ENCODE measurements around the gene GOLT1B. TPM values are rescaled to one million over a fixed set of nuclear protein-coding genes. Genes with fewer than 3 reads are reported as not detected.
A peak's percentile ranks its signal among the peaks of the same experiment; 100 is the strongest.

The GOLT1B gene
- total and polyA plus RNA-seq, 9 of the 15 experiments (the other 6 are each of a cell fraction or from before 2014, with no cell fraction given): 9.4 to 66.1 (median 26.7) TPM

DNA sequence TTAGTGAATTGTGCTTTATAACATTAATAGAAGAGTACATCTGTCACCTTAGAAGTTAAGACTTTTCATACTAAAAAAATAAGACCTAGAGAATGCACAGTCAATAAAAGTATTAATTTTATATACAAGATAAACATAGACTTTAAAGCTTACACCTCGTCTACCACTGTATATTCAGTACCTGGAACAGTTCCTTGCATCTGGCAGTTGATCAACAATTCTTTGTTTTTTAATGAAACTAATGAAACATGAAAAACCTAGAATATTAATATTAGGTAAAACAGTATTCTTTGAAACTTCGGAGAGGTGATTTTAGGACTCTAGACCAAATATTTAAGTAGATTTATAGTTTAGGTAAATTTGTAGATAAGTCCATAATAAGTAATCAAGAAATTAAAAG, 4.3 kb downstream of the GOLT1B start:
- Histone ChIP-seq H3K4me1 (replicated peaks in 1 of 2; ENCODE audit: control insufficient read depth in 2 of 2, insufficient read depth in 2 of 2, low read length in 2 of 2) (peaks cover 0 to 9% of the 10 kb centered on the region in 2 experiments; a peak in 2 of 5 replicates), H4K20me1 (replicated peaks; ENCODE audit: control insufficient read depth, insufficient read depth, low read length) (0 out of 2 replicates have a peak, but pooled peaks cover 3% of the 10 kb centered on the region), H2AFZ (ENCODE audit: low read depth, low read length) (no peak overlapping the region), H3K4me3 (no peak overlapping the region), H3K9ac (ENCODE audit: insufficient read depth in 1 of 2, low read depth in 2 of 2, low read length in 2 of 2) (no peak overlapping the region), H3K36me3 (ENCODE audit: control insufficient read depth, insufficient read depth, low read length) (peaks cover 23% of the 10 kb centered on the region; the same call in 2 of the 3 replicates), H3K4me2 (ENCODE audit: insufficient read depth, low read length) (no peak overlapping the region), H3K9me3 (replicated peaks; ENCODE audit: control insufficient read depth, insufficient read depth, low read depth, low read length) (no peaks in the 10 kb centered on the region), H3K27ac (ENCODE audit: extremely low read depth, low read depth, low read length) (no peak overlapping the region), H3K9me1 (ENCODE audit: control insufficient read depth, insufficient read depth, low read length) (no peaks in the 10 kb centered on the region), H3K79me2 (ENCODE audit: control insufficient read depth, insufficient read depth, low read length) (peaks cover 48% of the 10 kb centered on the region), H3K27me3 (ENCODE audit: control insufficient read depth in 2 of 2, insufficient read depth in 2 of 2, low read length in 2 of 2) (no peaks in the 10 kb centered on the region)
- ChIA-PET POLR2A (no interaction called here), CTCF (ENCODE audit: low intra/inter-chr PET ratio) (no interaction called here)
- DNase-seq (ENCODE audit: extremely low read depth in 1 of 4, low spot score in 3 of 4): no peak
- TF ChIP-seq SPI1 (IDR thresholded peaks at IDR 0.05; ENCODE audit: borderline replicate concordance, low read depth, low read length) (no peak), PCBP1 (IDR thresholded peaks at IDR 0.05; ENCODE audit: low read depth, low read length, poor library complexity, severe bottlenecking) (no peak), ILF3 (IDR thresholded peaks at IDR 0.05; ENCODE audit: borderline replicate concordance) (no peak), ZBED1 (IDR thresholded peaks at IDR 0.05) (no peak)
- in situ Hi-C loops (cut with MboI) (no loop called here), intact Hi-C loops (cut with micrococcal nuclease) (loop anchor here (10.0 kb wide), 1 partner anchor 149 kb away; the partner anchor contains the start of gene LDHB)
- no peak for ATAC-seq
- FAIRE-seq: peak; percentile 26
- no TSS peak for BruUV-seq (replicated peaks)
- 25% methylated on average over 2 of the region's 2 CpGs for WGBS (ENCODE audit: insufficient coverage, low coverage, missing lambda C conversion rate)

DNA sequence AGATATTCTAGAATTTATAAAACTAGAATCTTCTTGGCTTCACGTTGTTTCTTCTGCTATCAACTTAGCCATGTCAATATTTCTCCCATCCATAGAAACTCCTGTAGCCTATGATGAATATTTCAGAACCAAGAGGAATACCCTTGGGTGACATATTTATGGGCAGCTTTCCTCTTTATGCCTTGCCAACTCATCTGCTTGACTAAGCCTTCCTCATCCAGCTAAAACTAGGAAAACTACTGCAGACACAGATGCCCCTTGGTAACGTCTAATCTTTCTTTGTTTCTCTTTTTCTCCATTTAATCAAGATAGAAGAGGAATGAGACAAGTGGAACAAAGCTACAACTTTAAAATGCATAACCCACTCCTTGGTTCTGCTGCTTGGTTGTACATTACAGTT, 6.3 kb downstream of the GOLT1B start:
- Histone ChIP-seq H3K9me1 (ENCODE audit: control insufficient read depth, insufficient read depth, low read length) (no peaks in the 10 kb centered on the region), H3K9ac (ENCODE audit: insufficient read depth in 1 of 2, low read depth in 2 of 2, low read length in 2 of 2) (no peak overlapping the region), H3K4me1 (replicated peaks in 1 of 2; ENCODE audit: control insufficient read depth in 2 of 2, insufficient read depth in 2 of 2, low read length in 2 of 2) (peaks cover 0 to 8% of the 10 kb centered on the region in 2 experiments; a peak in 2 of 5 replicates), H4K20me1 (replicated peaks; ENCODE audit: control insufficient read depth, insufficient read depth, low read length) (no peaks in the 10 kb centered on the region), H3K9me3 (replicated peaks; ENCODE audit: control insufficient read depth, insufficient read depth, low read depth, low read length) (no peaks in the 10 kb centered on the region), H3K27me3 (ENCODE audit: control insufficient read depth in 2 of 2, insufficient read depth in 2 of 2, low read length in 2 of 2) (no peaks in the 10 kb centered on the region), H3K36me3 (ENCODE audit: control insufficient read depth, insufficient read depth, low read length) (peaks cover 30% of the 10 kb centered on the region), H3K4me2 (ENCODE audit: insufficient read depth, low read length) (no peak overlapping the region), H2AFZ (ENCODE audit: low read depth, low read length) (no peak overlapping the region), H3K79me2 (ENCODE audit: control insufficient read depth, insufficient read depth, low read length) (peaks cover 34% of the 10 kb centered on the region), H3K27ac (ENCODE audit: extremely low read depth, low read depth, low read length) (no peak overlapping the region), H3K4me3 (no peak overlapping the region)
- TF ChIP-seq NR4A1 (CRISPR knock-in tag; IDR thresholded peaks at IDR 0.05) (no peak), NR4A1 (tag; IDR thresholded peaks at IDR 0.05) (no peak), HMG20B (CRISPR knock-in tag; IDR thresholded peaks at IDR 0.05) (no peak), ZNF41 (CRISPR knock-in tag; conservative IDR thresholded peaks at IDR 0.05) (no peak), POLR2AphosphoS5 (IDR thresholded peaks at IDR 0.05; ENCODE audit: control insufficient read depth, insufficient read depth, low read depth, low read length) (no peak), GABPB1 (CRISPR knock-in tag; IDR thresholded peaks at IDR 0.05) (no peak)
- TF ChIP-seq, protein P1, sequence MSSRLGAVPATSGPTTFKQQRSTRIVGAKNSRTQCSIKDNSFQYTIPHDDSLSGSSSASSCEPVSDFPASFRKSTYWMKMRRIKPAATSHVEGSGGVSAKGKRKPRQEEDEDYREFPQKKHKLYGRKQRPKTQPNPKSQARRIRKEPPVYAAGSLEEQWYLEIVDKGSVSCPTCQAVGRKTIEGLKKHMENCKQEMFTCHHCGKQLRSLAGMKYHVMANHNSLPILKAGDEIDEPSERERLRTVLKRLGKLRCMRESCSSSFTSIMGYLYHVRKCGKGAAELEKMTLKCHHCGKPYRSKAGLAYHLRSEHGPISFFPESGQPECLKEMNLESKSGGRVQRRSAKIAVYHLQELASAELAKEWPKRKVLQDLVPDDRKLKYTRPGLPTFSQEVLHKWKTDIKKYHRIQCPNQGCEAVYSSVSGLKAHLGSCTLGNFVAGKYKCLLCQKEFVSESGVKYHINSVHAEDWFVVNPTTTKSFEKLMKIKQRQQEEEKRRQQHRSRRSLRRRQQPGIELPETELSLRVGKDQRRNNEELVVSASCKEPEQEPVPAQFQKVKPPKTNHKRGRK (tag; IDR thresholded peaks at IDR 0.05): no peak
- TF ChIP-seq, protein P2, sequence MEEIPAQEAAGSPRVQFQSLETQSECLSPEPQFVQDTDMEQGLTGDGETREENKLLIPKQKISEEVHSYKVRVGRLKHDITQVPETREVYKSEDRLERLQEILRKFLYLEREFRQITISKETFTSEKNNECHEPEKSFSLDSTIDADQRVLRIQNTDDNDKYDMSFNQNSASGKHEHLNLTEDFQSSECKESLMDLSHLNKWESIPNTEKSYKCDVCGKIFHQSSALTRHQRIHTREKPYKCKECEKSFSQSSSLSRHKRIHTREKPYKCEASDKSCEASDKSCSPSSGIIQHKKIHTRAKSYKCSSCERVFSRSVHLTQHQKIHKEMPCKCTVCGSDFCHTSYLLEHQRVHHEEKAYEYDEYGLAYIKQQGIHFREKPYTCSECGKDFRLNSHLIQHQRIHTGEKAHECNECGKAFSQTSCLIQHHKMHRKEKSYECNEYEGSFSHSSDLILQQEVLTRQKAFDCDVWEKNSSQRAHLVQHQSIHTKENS (CRISPR knock-in tag; IDR thresholded peaks at IDR 0.05): no peak
- in situ Hi-C loops (cut with MboI) (no loop called here), intact Hi-C loops (cut with micrococcal nuclease) (loop anchor here (10.0 kb wide), 1 partner anchor 147 kb away; the partner anchor contains the start of gene LDHB)
- 67% methylated on average over 2 of the region's 2 CpGs for WGBS (ENCODE audit: insufficient coverage, low coverage, missing lambda C conversion rate)
- POLR2A ChIA-PET: interaction anchor here (1.1 kb wide), 1 partner anchor 14 kb away, joined by 5 read pairs; no protein-coding TSS in a partner anchor
- no TSS peak for BruUV-seq (replicated peaks)
- CTCF ChIA-PET (ENCODE audit: low intra/inter-chr PET ratio): no interaction called here
- FAIRE-seq: no peak
- ATAC-seq: no peak
- no peak for DNase-seq (ENCODE audit: extremely low read depth in 1 of 4, low spot score in 3 of 4)

Measured in K562 (cell line).